GM18907 (cell line): ENCODE measurements around the gene SLC2A3.
"Not testable (repeated sequence)": the region's sequence is repeated elsewhere in the genome, so short reads cannot be mapped to it uniquely, and the experiment has no call there.

Source experiments
- ATAC-seq: cut with Tn5 transposase; IDR thresholded peaks from one replicate; pipeline ENCODE4 v1.9.1; 2021; ENCODE audit warnings: mild to moderate bottlenecking, moderate library complexity; ENCODE audit not compliant: unreplicated experiment

Gene SLC2A3

DNA sequence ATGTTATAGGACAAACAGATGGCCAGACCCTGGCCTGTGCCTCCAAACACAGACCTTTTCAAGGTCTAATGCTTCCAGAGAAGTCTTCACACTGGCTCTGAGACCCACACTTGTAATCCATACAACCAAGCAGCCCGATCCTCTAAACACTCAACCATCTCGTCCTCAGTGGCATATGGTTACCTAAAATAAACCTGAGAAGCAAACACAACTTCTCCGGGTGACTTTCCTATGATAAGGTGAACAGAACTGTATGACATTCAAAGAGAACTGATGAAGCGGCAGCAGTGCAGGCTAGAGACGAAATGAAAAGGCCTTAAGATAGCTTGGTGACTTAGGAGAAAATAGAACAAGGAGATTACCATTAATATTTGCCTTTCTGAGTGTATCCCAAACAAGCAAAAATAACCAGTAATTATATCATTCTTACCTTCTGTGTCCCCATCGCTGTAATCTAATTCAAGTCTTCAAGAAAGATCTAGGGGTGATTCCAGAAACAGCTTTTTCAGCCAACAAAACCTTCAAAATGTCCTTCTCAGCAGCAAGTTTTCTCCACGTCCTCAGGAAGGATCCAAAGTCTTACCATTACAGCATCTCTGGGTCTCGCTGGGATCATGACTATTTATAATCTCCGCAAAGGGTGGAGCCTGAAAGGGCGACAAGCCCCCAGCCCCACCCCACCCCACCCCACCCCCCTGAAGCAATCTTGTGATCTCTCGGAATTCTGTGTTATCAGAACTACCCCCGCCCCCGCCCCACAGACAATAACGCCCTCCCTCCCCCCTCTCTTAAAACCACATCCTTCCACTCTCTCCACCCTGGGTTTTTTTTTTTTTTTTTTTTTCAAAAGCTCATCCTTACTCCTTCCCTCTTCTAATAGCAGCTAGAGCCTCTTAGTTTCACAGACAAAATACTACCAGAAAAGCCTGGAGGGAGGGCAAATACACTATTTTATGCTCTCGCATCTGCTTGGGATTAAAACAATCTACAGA lies at the start of gene SLC2A3:
SLC2A3 (minus strand) TSS at position 598 of the 992 bp plus-strand sequence; CDS start at position 445, 153 bp downstream.
- ATAC-seq: peak; percentile 43

DNA sequence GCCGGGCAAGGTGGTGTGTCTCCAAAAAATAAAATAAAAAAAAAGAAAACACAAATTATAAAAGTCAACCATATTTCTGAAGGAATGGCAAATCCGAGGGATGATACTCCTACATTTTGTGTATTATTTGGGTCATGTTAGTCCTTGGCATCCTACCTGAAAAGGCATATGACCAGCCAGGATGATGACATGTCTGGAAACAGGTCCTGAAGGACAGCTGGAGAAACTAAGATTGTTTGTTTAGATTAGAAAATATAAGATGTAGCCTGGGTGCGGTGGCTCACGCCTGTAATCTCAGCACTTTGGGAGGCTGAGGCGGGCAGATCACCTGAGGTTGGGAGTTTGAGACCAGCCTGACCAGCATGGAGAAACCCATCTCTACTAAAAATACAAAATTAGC lies 48.9 kb upstream of the SLC2A3 start:
- ATAC-seq: no peak

DNA sequence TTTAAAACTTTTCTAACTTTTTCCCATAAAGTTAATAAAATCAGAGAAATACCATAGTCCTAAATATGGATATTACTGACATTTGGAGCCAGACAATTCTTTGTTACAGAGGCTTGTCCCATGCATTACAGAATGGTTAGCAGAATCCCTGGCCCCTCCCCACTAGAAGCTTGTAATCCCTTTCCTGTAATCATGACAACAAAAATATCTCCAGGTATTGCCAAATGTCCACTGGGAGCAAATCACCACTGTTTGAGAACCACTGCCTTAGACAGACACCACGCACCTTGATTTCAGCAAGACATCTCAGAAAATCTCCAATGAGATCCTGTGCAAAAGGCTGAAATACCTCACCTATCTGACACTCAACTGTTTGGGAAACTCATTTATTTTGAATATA lies 47.5 kb upstream of the SLC2A3 start:
- ATAC-seq: not testable (repeated sequence)

DNA sequence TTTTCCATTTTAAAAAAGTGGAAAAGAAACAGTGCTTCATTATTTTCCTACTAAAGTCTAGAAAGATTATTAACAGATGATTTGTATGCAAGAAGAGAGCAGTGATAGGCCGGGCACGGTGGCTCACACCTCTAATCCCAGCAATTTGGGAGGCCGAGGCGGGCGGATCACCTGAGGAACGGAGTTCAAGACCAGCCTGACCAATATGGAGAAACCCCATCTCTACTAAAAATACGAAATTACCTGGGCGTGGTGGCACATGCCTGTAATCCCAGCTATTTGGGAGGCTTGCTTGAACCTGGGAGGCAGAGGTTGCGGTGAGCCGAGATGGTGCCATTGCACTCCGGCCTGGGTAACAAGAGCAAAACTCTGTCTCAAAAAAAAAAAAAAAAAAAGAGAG lies 47.0 kb upstream of the SLC2A3 start:
- ATAC-seq: not testable (repeated sequence)

DNA sequence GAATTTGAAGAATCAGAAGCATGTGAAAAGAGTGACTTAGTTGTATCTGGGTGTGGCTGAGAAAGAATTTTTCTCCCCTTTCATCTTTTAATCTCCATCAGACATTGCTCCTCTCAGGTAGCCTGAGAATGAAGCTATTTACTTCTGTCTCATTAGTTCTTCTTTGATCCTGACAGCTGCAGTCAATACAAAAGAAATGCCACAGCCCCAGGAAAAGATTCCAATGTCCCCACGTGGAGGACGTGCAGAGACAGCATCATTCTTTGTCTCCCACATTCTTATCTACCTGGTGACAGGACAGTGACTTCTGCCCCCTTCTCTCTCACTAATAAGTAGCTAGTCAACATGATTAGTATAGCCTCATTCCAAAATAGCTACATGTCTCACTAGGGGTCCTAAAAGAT lies 46.3 kb upstream of the SLC2A3 start:
- ATAC-seq: not testable (repeated sequence)

DNA sequence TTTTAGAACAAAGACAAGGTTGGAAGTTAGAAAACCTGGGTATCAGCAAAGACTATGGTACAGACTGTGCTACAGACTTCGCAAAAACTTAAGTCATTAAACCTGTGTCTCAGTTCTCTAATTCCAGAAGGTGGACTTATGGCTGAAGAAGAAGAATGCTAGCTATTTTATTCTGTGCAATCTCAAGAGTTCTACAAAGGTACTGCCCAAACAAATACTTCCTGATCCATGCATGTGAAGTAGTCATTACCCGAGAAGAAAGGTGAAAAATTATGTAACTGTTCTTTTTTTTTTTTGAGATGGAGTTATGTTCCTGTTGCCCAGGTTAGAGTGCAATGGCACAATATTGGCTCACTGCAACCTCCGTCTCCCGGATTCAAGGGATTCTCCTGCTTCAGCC lies 45.5 kb upstream of the SLC2A3 start:
- ATAC-seq: no peak

DNA sequence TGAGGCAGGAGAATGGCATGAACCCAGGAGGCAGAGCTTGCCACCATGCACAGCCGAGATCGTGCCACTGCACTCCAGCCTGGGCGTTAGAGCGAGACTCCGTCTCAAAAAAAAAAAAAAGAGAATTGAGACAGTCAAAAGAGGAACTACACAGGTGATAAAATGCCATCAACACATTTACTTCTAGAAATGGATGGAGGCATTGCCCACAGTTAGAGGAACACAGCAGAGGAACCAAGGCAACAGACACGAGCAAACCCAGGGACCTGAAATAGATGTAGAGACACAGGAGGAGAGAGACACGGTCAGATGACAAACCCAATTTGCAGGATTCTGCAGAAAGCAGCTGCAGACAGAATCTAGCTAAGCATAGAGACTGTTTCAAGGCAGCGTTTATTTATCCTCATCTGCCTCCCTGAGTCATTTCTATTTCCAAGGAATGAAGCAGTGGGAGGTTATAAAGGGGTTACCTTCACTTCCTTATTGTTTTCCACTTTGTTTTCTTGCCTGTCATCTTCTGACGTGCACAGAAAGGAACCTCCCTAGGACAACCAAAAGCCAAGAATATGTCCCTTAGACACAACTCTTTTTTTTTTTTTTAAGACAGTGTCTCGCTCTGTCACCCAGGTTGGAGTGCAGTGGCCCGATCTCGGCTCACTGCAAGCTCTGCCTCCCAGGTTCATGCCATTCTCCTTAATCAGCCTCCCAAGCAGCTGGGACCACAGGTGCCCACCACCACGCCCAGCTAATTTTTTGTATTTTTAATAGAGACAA lies 41.6 kb upstream of the SLC2A3 start:
- ATAC-seq: peak; percentile 69

DNA sequence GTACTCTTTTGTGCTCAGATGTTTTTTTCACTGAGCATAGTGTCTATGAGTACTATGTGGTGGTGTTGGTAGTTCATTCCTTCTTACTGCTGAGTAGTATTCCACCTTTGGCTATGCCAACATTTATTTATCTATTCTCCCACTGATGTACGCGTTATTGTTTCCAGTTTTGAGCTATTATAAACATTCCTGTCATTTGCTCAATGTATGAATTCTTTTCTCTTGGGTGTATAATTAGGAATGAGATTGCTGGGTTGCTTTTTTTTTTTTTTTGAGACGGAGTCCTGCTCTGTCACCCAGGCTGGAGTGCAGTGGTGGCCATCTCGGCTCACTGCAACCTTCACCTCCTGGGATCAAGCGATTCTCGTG lies 37.5 kb upstream of the SLC2A3 start:
- ATAC-seq: no peak

DNA sequence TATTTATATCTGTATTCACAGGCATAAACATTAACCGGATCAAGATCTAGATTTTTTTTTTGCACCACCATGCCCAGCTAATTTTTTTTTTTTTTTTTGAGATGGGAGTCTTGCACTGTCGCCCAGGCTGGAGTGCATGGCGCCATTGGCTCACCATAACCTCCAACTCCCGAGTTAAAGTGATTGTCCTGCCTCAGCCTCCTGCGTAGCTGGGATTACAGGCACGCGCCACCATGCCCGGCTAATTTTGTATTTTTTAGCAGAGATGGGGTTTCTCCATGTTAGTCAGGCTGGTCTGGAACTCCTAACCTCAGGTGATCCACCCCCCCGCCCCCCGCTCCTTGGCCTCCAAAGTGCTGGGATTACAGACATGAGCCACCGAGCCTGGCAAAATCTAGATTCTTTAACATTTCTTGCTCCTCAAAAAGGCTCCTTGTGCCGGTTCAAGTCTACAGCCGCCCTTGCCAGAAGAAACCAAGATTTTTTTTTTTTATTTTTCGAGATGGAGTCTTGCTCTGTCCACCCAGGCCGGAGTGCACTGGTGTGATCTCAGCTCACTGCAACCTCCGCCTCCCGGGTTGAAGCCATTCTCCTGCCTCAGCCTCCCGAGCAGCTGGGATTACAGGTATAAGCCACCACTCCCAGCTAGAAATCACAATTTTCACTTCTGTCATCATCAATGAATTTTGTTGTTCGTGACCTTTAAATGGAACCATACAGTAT lies 36.9 kb upstream of the SLC2A3 start:
- no peak for ATAC-seq

DNA sequence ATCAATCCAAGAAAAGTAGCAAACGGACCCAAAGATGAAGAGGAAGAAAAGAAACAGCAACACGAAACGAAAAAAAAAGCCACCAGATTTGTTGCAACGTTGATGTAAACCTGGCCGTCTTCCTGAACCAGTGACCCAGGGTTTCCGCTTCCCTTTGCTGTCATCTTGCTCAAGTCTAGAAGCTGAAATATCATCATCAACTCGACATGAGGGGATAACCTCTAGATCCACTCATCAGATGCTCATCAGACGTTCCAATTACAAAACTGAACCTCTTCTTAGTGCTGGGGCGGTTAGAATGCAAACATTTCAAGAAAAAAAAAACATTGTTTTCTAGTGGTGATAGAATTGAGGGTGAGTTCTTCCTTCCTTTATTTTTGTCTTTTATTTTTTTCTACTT lies 36.3 kb upstream of the SLC2A3 start:
- ATAC-seq: not testable (repeated sequence)

DNA sequence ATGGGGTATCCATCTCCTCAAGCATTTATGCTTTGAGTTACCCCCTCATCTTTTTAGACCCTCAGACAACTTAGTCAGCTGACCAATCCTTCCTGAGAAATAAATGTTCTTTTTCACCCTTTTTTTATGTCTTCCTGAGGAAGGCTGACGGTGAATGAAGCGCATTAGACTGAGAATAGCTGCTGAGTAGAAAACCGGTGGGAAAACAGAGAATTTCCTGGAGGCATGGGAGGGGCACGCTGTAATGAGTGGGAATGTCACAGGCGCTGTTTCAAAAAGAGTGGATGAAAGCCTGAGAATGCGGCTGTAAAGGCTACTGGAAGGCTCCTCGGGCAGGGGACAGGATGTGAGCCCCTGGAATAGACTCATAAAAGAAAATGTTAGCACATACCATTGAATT lies 35.8 kb upstream of the SLC2A3 start:
- not testable (repeated sequence) for ATAC-seq

DNA sequence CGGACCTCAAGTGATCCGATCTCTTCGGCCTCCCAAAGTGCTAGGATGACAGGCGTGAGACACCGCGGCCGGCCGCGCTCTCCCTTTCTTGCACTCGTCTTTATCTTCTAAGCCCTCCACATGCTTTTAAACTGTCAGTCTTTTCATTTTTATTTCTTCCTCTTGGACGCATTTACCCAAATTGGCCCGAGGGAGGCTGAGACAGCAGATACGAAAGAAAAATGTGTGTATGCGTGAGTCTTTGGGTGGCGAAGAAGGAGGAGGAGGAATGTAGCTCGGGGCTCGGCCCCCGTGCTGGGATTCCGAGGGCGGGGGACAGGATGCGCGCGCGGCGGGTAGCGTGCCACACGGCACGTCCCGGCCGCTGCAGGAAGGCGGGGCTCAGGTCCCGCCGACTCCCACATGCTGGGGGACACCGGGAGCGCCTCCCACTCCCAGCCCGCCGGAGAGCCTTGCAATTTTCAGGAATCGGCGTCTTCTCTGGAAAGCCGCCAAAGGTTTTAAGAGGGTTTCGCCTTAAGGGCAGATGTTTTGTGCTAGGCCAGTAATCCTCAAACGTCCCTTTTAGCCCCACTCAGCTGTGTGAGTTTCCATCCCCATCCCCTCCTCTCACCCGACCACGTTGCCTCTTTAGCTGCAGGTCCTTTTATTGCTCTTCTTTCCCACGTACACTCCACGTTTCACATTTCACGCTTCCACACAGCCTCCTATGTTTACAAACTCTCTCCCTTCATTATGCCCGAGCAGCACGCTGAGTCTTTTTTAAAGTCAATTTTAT lies 34.7 kb upstream of the SLC2A3 start:
- ATAC-seq: peak; percentile 90

DNA sequence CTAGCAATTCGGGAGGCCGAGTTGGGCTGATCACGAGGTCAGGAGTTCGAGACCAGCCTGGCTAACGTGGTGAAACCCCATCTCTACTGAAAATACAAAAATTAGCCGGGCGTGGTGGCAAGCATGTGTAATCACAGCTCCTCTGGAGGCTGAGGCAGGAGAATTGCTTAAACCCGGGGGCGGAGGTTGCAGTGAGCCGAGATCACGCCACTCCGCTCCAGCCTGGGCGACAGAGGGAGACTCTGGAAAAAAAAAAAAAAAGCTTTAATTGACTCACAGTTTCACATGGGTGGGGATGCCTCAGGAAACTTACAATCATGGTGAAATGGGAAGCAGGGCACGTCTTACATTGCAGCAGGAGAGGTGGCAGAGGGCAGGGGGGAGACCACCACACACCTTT lies 30.6 kb upstream of the SLC2A3 start:
- ATAC-seq: no peak

DNA sequence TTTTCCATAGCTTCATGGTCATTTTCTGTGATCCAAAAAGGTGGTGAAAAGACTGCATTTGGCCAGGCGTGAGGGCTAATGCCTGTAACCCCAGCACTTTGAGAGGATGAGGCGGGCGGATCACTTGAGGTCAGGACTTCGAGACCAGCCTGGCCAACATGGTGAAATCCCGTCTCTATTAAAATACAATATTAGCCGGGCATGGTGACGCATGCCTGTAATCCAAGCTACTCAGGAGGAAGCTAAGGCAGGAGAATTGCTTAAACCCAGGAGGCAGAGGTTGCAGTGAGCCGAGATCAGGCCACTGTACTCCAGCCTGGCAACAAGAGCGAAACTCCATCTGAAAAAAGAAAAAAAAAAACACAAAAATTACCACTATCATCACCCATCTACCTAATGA lies 28.7 kb upstream of the SLC2A3 start:
- not testable (repeated sequence) for ATAC-seq

DNA sequence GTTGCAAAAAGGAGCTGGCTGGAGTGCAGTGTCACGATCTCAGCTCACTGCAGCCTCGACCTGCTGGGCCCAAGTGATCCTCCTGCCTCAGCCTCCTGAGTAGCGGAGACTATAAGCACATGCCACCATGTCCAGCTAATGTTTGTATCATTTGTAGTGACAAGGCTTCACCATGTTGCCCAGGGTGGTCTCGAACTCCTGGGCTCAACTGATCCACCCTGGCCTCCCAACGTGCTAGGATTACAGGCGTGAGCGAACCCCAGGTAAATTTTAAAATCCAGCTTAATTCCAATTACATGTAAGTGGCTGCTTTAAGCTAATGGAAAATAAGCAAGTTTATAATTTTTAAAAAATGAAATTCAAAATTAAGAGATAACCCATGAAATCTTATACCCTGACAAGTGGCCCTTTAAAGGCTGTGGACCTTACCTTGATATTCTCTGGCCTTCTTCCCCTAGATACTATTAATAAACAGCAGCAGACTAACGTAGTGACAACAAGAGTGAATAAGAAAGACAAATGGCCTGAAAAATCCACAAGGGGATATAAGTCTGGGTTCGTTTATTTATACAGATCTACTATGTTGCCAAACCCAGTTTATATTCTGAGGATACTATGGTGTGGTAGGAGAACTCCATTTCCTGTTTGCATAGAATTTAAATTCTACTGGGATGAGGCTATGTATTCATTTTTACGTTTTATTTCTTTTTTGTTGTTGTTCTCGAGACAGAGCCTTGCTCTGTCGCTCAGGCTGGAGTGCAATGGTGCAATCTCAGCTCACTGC lies 25.6 kb upstream of the SLC2A3 start:
- no peak for ATAC-seq

DNA sequence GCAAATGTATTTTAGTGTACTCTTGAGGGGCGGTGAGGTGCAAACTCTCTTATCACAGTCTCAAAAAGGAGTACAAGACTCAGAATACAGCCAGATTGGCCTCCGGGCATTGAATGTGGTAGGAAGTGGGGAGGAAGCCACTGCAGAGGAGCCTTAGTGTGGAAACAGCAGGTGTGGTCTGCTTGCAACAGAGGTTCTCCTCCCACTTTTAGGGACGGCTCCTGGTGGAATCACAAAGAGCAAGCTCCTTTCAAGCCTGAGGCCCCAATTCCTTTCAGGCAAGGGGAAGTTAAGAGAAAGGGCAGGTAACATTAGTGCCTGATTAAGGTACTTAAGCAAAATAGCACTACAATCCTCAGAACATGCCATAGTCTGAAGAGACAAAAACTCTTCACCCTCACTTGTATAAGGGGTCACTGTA lies 23.7 kb upstream of the SLC2A3 start:
- no peak for ATAC-seq

DNA sequence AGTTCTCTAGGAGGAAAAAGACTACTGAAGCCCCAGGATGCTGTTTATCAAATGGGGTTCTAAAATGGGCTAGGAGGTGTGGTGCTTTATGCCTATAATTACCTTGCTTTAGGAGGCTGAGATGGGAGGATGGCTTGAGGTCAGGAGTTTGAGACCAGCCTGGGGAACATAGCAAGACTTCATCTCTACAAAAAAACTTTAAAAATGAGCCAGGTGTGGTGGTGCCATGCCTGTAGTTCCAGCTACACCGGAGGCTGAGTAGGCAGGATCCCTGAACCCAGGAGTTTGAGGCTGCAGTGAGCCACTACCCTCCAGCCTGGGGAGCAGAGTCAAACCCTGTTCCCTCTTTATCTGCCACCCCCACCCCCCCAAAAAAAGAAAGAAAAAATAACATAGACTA lies 23.3 kb upstream of the SLC2A3 start:
- no peak for ATAC-seq

DNA sequence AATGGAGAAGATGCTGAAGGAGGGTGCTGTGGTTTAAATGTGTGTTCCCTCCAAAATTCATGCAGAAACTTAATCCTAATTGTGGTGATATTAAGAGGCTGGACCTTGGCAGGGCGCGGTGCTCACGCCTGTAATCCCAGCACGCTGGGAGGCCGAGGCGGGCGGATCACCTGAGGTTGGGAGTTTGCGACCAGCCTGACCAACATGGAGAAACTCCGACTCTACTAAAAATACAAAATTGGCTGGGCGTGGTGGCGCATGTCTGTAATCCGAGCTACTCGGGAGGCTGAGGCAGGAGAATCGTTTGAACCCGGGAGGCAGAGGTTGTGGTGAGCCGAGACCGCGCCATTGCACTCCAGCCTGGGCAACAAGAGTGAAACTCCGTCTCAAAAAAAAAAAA lies 18.9 kb upstream of the SLC2A3 start:
- ATAC-seq: not testable (repeated sequence)

DNA sequence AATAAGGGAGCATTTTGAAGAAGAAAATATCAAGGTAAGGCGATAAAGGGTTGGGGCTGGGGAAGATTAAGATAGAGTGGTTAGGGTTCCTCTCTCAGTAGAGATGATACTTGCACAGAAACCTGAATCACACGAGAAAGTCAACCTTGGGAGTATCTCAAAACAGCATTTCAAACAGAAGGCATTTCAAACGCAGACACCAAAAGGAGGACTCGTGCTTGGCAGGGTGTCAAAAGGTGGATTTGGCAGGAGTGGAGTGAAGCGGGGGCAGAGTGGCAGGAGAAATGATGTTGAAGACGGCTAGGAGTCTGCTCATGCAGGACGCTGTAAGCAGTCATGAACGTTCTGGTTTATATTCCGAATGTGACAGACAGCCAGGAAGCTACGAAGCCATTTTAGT lies 18.4 kb upstream of the SLC2A3 start:
- not testable (repeated sequence) for ATAC-seq

DNA sequence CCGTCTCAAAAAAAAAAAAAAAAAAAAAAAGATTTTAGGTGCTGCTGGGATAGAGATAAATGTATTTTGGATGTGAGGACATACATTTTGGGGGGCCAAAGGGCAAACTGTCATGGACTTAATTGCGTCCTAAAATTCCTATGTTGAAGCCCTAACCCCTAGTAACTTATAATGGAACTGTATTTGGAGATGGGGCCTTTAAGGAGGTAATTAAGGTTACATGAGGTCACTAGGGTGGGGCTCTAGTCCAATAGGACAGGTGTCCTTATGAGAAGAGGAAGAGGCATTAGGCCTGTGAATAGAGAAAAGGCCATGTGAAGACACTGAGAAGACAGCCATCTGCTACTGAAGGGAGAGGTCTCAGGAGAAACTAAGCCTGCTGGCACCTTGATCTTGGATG lies 17.9 kb upstream of the SLC2A3 start:
- not testable (repeated sequence) for ATAC-seq
